ENCODE measurements around the gene CACNA1H.
A peak's percentile ranks its signal among the peaks of the same experiment; 100 is the strongest.
"Not testable (repeated sequence)": the region's sequence is repeated elsewhere in the genome, so short reads cannot be mapped to it uniquely, and the experiment has no call there.

The CACNA1H gene

DNA sequence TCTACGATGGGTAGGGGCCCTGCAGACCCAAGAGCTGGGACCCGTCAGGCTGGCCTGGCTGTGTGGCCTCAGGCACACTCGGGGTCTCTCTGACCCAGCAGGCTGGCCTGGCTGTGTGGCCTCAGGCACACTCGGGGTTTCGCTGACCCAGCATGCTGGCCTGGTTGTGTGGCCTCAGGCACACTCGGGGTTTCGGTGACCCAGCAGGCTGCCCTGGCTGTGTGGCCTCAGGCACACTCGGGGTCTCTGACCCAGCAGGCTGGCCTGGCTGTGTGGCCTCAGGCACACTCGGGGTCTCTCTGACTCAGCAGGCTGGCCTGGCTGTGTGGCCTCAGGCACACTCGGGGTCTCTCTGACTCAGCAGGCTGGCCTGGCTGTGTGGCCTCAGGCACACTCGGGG, 37.9 kb downstream of the CACNA1H start:
- H3K27me3 Mint-ChIP-seq; H3K4me1 Mint-ChIP-seq (ENCODE audit: low read depth); H3K36me3 Mint-ChIP-seq (ENCODE audit: low read depth); DNase-seq; H3K9me3 Mint-ChIP-seq; H3K4me3 Mint-ChIP-seq; H3K27ac Mint-ChIP-seq: not testable (repeated sequence)

DNA sequence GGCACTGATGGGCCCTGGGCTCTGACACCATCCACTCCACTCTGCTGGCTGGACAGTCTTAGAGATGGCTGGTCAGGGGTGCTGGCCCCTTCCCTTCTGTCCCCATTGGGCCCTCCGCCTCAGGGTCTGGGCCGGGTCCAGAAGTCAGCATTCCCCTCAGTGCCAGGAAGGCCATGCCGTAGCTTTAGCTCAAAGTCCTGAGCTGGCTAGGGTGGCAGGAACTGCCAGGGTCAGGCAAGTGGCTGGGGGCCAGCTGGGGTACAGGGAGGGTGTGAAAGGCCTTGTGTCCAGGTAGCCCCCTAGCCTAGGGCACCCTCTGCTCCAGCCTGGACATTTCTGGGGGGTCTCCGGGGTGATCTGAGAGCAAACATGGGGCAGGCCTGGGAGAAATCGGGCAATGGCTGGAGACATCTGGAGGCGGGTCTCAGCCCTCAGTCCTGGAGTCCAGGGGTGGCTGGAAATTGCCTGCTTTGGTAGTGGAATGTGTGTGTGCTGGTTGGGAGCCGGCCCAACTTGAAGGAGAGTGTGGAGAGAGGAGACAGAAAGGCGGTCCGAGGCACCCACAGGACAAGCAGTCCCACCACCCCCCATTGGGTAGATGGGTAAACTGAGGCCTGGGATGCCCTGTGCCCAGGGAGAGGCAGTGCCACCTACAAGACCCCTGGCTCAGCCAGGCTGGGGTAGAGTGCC, 39.6 kb downstream of the CACNA1H start:
- Mint-ChIP-seq H3K4me1 (ENCODE audit: low read depth) (no peaks in the 10 kb centered on the region), H3K27ac (no peak overlapping the region), H3K9me3 (no peaks in the 10 kb centered on the region), H3K36me3 (ENCODE audit: low read depth) (no peaks in the 10 kb centered on the region), H3K27me3 (peaks cover 3% of the 10 kb centered on the region), H3K4me3 (no peak overlapping the region)
- DNase-seq = no peak

DNA sequence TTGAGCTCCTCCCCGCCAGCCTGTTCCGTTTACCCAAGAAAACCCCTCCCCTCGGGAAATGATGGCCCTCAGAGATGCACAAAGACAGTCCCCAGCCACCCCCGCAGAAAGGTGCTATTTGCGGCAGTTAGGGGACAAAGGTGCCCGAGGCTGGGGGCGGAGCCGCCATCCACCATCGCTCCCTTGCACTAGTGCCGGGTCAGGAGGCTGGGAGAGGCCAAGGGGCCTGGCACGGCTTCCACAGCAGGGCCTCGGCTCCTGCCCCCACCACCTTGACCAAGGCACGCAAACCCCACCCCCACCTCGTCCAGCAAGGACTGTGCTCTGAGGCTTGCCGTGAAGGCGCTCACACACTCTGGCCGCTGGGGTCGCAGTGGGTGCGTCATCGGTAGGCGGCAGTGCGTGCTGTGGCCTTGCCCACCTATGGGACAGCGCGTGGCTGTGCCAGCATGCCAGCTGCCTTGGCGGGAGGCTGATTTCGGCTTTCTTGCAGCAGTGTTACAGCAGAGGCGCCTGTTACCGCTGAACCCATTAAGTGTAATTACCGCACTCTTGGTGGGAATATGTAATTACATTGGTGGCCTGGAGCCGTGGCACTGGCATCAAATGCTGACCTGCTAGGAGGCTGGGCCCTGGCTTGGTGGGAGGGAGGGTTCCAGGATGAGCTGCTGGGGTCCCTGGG, 40.4 kb downstream of the CACNA1H start:
- peaks cover 3% of the 10 kb centered on the region for H3K27me3 Mint-ChIP-seq
- no peak overlapping the region for H3K4me3 Mint-ChIP-seq
- no peak for DNase-seq
- H3K36me3 Mint-ChIP-seq (ENCODE audit: low read depth) = no peaks in the 10 kb centered on the region
- no peaks in the 10 kb centered on the region for H3K4me1 Mint-ChIP-seq (ENCODE audit: low read depth)
- H3K27ac Mint-ChIP-seq = no peak overlapping the region
- H3K9me3 Mint-ChIP-seq = no peaks in the 10 kb centered on the region

DNA sequence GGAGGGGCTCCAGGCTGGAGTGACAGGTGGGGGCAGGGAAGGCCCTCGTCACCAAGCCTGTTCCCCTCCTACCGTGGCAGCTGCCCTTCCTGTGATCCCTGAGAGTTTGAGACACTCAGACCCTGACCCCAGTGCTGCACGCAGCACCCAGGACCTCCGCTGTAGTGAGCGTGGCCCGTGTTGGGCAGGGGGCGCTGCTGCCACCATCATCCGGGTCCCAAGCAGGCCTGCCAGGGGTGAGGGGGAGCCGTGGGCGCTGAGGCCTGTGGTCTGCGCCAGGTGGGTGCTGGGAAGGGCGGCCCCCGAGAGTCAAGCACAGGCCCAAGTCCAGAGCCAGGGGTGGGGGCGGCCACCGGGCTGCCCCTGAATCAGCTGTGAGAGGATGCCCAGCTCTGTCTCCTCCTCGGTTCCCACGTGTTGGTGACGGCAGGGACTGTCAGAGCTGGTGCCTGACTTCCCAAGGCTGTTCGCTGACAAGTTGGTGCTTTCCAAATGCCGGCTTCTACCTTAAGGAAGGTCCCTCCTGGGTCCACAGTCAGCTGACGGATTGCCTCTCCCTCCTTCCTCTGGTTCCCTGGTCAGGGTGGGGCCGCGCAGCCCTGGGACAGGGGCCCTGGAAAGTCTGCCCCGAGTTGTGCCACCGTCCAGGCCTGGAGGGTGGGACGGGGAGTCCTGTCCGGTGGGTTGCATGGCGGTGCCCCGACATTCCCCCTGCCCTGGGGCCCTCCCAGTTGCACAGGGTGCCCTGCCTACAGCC, 41.1 kb downstream of the CACNA1H start:
- H3K36me3 Mint-ChIP-seq (ENCODE audit: low read depth) = no peaks in the 10 kb centered on the region
- H3K4me1 Mint-ChIP-seq (ENCODE audit: low read depth) = no peaks in the 10 kb centered on the region
- H3K27ac Mint-ChIP-seq = no peak overlapping the region
- H3K27me3 Mint-ChIP-seq = peaks cover 3% of the 10 kb centered on the region
- DNase-seq = no peak
- no peaks in the 10 kb centered on the region for H3K9me3 Mint-ChIP-seq
- H3K4me3 Mint-ChIP-seq = no peak overlapping the region

DNA sequence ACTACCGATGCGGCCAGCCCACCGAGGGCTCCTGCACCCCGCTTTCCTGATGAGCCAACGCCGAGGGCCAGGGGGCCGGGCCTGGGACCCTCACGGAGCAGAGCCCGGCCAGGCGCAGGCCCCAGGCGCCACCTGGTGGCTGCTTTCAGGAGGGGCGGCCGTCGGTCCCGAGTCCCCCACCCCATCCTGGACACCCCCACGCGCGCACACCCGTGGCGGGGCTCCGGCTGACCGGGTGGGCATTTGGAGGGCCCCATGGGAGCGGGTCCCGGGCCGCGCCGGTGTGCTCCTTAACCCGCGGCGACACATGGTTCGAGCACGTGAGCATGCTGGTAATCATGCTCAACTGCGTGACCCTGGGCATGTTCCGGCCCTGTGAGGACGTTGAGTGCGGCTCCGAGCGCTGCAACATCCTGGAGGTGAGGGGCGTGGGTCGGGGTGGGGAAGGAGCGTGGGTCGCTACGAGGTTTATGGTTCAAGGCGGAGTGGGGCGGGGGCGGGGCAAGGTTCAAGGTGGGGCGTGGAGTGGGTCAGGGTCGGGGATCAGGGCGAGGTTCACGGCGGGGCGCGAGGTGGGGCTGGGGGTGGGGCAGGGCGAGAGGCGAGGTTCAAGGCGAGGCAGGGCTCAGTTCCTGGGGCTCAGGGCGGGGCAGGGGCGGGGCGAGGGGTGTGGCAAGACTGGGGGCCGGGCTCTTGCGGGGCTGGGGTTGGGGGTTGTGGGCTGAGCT, 41.9 kb downstream of the CACNA1H start:
- Mint-ChIP-seq H3K27ac (no peak overlapping the region), H3K27me3 (peaks cover 3% of the 10 kb centered on the region), H3K36me3 (ENCODE audit: low read depth) (no peaks in the 10 kb centered on the region), H3K4me3 (no peak overlapping the region), H3K9me3 (no peaks in the 10 kb centered on the region), H3K4me1 (ENCODE audit: low read depth) (no peaks in the 10 kb centered on the region)
- peak; percentile 49 for DNase-seq

DNA sequence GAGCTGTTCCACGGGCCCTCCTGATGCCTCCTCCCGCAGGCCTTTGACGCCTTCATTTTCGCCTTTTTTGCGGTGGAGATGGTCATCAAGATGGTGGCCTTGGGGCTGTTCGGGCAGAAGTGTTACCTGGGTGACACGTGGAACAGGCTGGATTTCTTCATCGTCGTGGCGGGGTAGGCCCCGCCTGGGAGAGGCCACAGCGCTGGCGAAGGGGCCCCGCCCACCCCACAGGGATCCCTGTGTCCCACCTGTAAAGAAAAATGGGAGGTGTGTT, 42.4 kb downstream of the CACNA1H start:
- no peak overlapping the region for H3K4me3 Mint-ChIP-seq
- no peaks in the 10 kb centered on the region for H3K4me1 Mint-ChIP-seq (ENCODE audit: low read depth)
- peaks cover 3% of the 10 kb centered on the region for H3K27me3 Mint-ChIP-seq
- no peak overlapping the region for H3K27ac Mint-ChIP-seq
- no peak for DNase-seq
- H3K9me3 Mint-ChIP-seq = no peaks in the 10 kb centered on the region
- H3K36me3 Mint-ChIP-seq (ENCODE audit: low read depth) = no peaks in the 10 kb centered on the region

DNA sequence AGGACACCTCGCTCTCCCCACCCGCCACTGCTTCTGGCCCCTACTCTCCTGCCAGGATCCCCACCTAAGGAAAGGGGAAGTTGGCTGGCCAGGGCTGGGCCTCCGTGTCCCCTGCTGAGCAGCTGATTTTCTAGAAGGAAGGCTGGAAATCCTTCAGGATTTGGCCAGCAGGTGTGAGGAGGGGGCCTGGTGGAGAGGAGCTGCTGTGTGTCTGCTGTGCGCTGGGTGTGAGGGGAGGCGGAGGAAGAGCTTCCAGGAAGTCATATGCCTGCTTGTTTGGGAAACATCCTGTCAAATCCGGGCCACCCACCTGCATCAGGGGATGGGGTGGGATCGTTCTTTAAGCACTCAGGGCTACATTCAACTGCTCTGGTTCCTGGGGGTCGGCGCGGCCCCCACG, 43.6 kb downstream of the CACNA1H start:
- no peak for DNase-seq
- Mint-ChIP-seq H3K9me3 (no peaks in the 10 kb centered on the region), H3K27me3 (peaks cover 3% of the 10 kb centered on the region), H3K27ac (no peak overlapping the region), H3K36me3 (ENCODE audit: low read depth) (no peaks in the 10 kb centered on the region), H3K4me3 (no peak overlapping the region), H3K4me1 (ENCODE audit: low read depth) (no peaks in the 10 kb centered on the region)

DNA sequence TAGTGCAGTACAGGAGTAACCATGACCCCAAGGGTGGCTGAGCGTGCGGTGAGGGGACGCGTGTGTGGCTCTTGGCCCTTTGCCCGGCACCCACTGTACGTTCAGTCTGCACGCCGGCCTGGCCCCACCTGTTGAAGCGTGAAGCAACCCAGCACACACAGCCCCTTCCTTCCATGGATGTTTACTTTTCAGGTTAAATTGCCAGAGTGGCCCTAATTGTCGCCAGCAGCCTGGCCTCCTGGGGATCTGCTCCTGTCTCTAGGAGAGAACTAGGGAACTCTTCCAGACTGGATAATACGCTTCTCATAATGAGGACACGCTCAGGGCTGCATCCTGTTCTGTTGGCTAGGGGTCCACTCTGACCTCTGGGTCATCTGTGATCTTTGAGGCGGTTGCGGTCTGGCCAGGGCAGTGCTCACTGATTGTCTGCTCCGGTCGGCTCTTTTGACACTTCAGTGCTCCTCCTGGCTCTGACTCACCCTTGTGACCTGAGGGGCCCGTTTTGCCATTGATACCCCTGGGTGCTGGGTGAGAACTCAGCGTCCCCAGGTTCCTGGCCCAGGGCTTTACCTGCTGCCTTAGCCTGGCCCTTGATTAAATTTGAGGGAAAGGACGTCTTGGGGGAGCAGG, 44.4 kb downstream of the CACNA1H start:
- H3K4me3 Mint-ChIP-seq = no peak overlapping the region
- no peak for DNase-seq
- H3K27me3 Mint-ChIP-seq = peaks cover 3% of the 10 kb centered on the region
- no peaks in the 10 kb centered on the region for H3K9me3 Mint-ChIP-seq
- no peaks in the 10 kb centered on the region for H3K36me3 Mint-ChIP-seq (ENCODE audit: low read depth)
- H3K4me1 Mint-ChIP-seq (ENCODE audit: low read depth) = no peaks in the 10 kb centered on the region
- no peak overlapping the region for H3K27ac Mint-ChIP-seq

DNA sequence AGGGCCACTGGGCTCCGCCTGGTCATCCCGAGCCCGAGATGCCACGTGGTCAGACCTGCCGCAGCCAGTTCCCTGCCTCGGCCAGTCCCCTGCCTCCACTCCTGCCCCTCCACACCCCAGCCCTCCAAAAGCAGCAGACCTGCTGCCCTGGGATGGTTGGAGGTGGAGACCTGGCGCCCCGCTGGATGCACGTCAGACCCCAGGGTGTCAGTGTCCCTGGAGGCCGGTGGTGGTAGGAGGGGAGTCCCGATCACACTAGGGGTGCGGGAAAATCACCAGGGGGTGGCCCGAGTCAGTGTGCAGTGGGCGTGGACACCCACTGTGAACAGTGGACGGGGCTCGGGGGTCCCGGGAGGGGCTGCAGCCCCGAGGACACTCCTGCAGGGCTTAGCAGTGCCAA, 45.3 kb downstream of the CACNA1H start:
- H3K4me1 Mint-ChIP-seq (ENCODE audit: low read depth) = no peaks in the 10 kb centered on the region
- no peaks in the 10 kb centered on the region for H3K36me3 Mint-ChIP-seq (ENCODE audit: low read depth)
- H3K9me3 Mint-ChIP-seq = no peaks in the 10 kb centered on the region
- H3K4me3 Mint-ChIP-seq = no peak overlapping the region
- H3K27me3 Mint-ChIP-seq = no peaks in the 10 kb centered on the region
- DNase-seq = no peak
- no peak overlapping the region for H3K27ac Mint-ChIP-seq

DNA sequence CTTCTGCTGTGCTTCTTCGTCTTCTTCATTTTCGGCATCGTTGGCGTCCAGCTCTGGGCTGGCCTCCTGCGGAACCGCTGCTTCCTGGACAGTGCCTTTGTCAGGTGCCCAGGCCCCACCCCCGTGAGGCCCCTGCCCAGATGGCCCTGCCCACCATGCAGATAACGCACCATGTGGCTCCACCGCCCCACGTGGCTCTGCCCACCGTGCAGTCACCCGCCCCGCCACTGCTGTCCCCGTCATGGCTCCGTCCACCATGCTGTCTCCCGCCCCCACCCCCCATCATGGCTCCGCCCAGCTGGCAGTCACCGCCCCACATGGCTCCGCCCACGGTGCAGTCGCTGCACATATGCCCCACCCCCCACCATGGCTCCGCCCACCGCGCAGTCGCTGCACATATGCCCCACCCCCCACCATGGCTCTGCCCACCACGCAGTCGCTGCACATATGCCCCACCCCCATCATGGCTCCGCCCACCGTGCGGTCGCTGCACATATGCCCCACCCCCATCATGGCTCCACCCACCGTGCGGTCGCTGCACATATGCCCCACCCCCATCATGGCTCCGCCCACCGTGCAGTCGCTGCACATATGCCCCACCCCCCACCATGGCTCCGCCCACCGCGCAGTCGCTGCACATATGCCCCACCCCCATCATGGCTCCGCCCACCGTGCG, 45.9 kb downstream of the CACNA1H start:
- H3K27me3 Mint-ChIP-seq; H3K27ac Mint-ChIP-seq; H3K9me3 Mint-ChIP-seq; H3K36me3 Mint-ChIP-seq (ENCODE audit: low read depth); H3K4me1 Mint-ChIP-seq (ENCODE audit: low read depth); H3K4me3 Mint-ChIP-seq; DNase-seq: not testable (repeated sequence)

DNA sequence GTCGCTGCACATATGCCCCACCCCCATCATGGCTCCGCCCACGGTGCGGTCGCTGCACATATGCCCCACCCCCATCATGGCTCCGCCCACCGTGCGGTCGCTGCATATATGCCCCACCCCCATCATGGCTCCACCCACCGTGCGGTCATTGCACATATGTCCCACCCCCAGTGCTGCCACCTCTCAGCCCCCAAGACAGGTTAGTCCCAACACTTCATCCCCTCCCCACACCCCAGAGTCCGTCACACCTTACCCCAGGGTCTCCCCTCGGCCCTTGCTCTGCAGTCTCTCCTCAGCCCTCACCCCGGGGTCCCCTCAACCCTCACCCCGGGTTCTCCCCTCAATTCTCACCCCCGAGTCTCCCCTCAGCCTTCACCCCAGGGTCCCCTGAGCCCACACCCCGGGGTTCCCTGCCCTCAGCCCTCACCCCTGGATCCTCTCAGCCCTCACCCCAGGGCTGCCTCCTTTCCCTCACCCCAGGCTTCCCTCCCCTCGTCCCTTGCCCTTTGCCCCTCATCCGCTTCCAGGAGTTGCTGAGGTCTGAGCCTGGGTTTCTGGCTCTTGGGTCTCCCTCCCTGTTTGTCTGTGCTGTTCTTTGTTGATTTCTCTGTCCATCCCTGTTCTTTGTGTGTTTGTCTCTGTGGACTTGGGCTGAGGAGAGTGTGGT, 46.6 kb downstream of the CACNA1H start:
- no peaks in the 10 kb centered on the region for H3K4me1 Mint-ChIP-seq (ENCODE audit: low read depth)
- H3K27ac Mint-ChIP-seq = no peak overlapping the region
- DNase-seq = no peak
- no peak overlapping the region for H3K4me3 Mint-ChIP-seq
- H3K9me3 Mint-ChIP-seq = no peaks in the 10 kb centered on the region
- H3K36me3 Mint-ChIP-seq (ENCODE audit: low read depth) = no peaks in the 10 kb centered on the region
- H3K27me3 Mint-ChIP-seq = no peaks in the 10 kb centered on the region

DNA sequence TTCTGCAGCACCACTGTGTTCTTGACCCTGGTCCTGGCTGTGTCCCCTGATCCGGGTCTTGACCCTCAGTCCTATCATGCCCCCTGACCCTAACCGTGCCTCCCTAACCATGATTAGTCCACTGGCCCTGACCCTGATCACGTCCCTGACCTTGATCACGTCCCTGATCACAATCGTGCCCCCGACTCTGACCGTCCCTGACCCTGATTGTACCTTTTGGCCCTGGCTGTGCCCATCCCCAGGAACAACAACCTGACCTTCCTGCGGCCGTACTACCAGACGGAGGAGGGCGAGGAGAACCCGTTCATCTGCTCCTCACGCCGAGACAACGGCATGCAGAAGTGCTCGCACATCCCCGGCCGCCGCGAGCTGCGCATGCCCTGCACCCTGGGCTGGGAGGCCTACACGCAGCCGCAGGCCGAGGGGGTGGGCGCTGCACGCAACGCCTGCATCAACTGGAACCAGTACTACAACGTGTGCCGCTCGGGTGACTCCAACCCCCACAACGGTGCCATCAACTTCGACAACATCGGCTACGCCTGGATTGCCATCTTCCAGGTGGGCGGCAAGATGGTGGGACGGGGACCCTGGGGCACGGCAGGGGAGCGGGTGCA, 47.2 kb downstream of the CACNA1H start:
- Mint-ChIP-seq H3K36me3 (ENCODE audit: low read depth) (no peaks in the 10 kb centered on the region), H3K4me1 (ENCODE audit: low read depth) (no peaks in the 10 kb centered on the region), H3K9me3 (no peaks in the 10 kb centered on the region), H3K27me3 (no peaks in the 10 kb centered on the region), H3K27ac (no peak overlapping the region), H3K4me3 (no peak overlapping the region)
- no peak for DNase-seq

DNA sequence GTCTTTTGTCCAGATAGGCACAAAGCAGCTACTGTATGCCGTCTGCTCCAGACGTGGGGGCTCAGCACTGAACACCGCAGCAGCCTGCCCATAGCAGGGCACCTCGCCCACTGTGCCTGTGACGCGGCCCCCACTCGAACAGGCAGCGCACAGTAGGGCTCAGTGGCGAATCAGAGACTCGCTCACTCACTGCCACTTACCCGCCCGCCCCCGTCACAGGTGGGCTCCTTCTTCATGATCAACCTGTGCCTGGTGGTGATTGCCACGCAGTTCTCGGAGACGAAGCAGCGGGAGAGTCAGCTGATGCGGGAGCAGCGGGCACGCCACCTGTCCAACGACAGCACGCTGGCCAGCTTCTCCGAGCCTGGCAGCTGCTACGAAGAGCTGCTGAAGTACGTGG, 48.5 kb downstream of the CACNA1H start:
- no peak overlapping the region for H3K27ac Mint-ChIP-seq
- DNase-seq = no peak
- no peak overlapping the region for H3K4me3 Mint-ChIP-seq
- H3K27me3 Mint-ChIP-seq = no peaks in the 10 kb centered on the region
- H3K4me1 Mint-ChIP-seq (ENCODE audit: low read depth) = no peaks in the 10 kb centered on the region
- H3K9me3 Mint-ChIP-seq = no peaks in the 10 kb centered on the region
- H3K36me3 Mint-ChIP-seq (ENCODE audit: low read depth) = no peaks in the 10 kb centered on the region
